Ovary (tissue), 3 donors: ENCODE data around the gene EPHB1.

Source experiments
- CTCF ChIP-seq, 3 donors: fragments of 450-650 bp in 2 of 3; fragments of 200-600 bp in 1 of 3; IDR thresholded peaks; one replicate each; pipeline versions ENCODE4 v1.5.1 to v1.8.0; 2016 to 2022; ENCODE audit warnings: antibody characterized with exemption in 3 of 3, mild to moderate bottlenecking in 1 of 3
- EP300 ChIP-seq: sonication (generic); formaldehyde crosslinking; IDR thresholded peaks from one replicate; pipeline ENCODE4 v1.6.1; 2017; ENCODE audit warnings: antibody characterized with exemption
- POLR2A ChIP-seq: fragments of 450-650 bp; IDR thresholded peaks from one replicate; pipeline ENCODE4 v1.6.1; 2017; ENCODE audit warnings: antibody characterized with exemption, mild to moderate bottlenecking, moderate library complexity
- donor health status: DM: no; HTN: no; CAD: no.

GRCh38 chr3:135243616-135244015 is 448.6 kb downstream of the EPHB1 start:
- TF ChIP-seq CTCF (IDR thresholded peaks at IDR 0.05) (no peak), POLR2A (no peak), EP300 (no peak)
